H1 (cell line): ENCODE measurements around the gene TRIM52.

Experiments
- CTCF ChIP-seq, 3 experiments: IDR thresholded peaks; 1 replicate in 2 of 3; 2 replicates in 1 of 3; pipeline versions ENCODE4 v1.5.1 to v1.6.1; 2011; ENCODE audit warnings: low read length in 3 of 3, mild to moderate bottlenecking in 3 of 3, inconsistent platforms in 2 of 3, low read depth in 1 of 3, moderate library complexity in 1 of 3; ENCODE audit not compliant: insufficient read depth in 1 of 3; ENCODE audit errors: control extremely low read depth in 1 of 3
- EP300 ChIP-seq, 2 experiments: IDR thresholded peaks; 1 replicate in 1 of 2; 2 replicates in 1 of 2; pipeline ENCODE4 v1.6.1; 2011 to 2012; ENCODE audit warnings: low read depth in 2 of 2, low read length in 2 of 2, mild to moderate bottlenecking in 2 of 2, borderline replicate concordance in 1 of 2, inconsistent platforms in 1 of 2, moderate library complexity in 1 of 2
- EZH2 ChIP-seq: fragments of 200-600 bp; sonication (generic); IDR thresholded peaks from 2 replicates; pipeline ENCODE4 v1.7.1; 2012; ENCODE audit warnings: low read depth, mild to moderate bottlenecking, moderate library complexity, low read length, inconsistent platforms; ENCODE audit not compliant: severe bottlenecking
- TF ChIP-seq, protein P1 (sequence below): IDR thresholded peaks from 2 replicates; pipeline ENCODE4 v1.6.1; 2011; ENCODE audit warnings: low read length, improper control_type of control experiment

- TF ChIP-seq CTCF (IDR thresholded peaks at IDR 0.05; ENCODE audit: control extremely low read depth in 1 of 3, insufficient read depth in 1 of 3, low read depth in 1 of 3, low read length in 3 of 3): no peak
- TF ChIP-seq, protein P1, sequence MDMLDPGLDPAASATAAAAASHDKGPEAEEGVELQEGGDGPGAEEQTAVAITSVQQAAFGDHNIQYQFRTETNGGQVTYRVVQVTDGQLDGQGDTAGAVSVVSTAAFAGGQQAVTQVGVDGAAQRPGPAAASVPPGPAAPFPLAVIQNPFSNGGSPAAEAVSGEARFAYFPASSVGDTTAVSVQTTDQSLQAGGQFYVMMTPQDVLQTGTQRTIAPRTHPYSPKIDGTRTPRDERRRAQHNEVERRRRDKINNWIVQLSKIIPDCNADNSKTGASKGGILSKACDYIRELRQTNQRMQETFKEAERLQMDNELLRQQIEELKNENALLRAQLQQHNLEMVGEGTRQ: no peak
- TF ChIP-seq EZH2: no peak
- peak in 1 of 2 experiments; percentile 0; a peak in 1 of 3 replicates for TF ChIP-seq EP300 (IDR thresholded peaks at IDR 0.05; ENCODE audit: borderline replicate concordance in 1 of 2, low read depth in 2 of 2, low read length in 2 of 2)
Observed at GRCh38 chr5:181261320-181262049, 542 bp upstream of the TRIM52 start.
